Subcutaneous adipose tissue (tissue), 4 donors: ENCODE results near the gene AHRR. TPM values are rescaled to one million over a fixed set of nuclear protein-coding genes. Genes with fewer than 3 reads are reported as not detected.

Source experiments
- total RNA-seq, 4 donors: library from RNA; depleted of rRNA; stranded (reverse); fragments of >200 nt; gene quantifications; one replicate each; pipeline ENCODE4 v1.1.0, GENCODE V29; 2016
- TF ChIP-seq, protein P1 (sequence below): fragments of 450-650 bp; IDR thresholded peaks from one replicate; pipeline ENCODE4 v1.5.1; 2016; ENCODE audit warnings: low read depth, mild to moderate bottlenecking, control low read depth, antibody characterized with exemption, moderate library complexity

The AHRR gene
- total RNA-seq, 4 donors from 2014 or later = 0.34 to 1.1 (median 0.46) TPM

DNA sequence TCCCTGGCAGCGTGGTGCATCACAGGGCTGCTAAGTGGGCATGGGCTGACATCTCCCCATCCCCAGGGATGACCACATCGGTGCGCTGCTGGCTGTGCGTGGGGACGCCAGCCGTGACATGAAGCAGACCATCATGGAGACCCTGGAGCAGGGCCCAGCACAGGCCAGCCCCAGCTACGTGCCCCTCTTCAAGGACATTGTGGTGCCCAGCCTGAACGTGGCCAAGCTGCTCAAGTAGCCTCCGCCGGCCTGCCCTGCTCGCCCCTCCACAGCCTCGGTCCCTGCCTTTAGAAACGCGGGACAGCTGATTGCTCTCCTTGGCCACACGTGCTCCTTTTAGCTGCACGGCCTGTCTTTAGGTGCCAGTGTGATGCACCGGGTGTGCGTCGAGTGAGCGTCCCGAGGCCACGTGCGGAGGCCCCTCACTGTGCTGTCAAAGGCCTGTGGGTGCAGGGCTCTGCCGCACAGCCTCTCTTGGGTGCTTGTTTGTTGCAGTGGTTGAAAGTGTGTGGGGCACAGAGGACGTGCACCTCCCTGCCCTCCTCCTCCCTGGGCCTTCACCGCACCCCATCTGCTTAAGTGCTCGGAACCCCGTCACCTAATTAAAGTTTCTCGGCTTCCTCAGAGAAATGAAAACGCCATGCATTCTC, 145.3 kb downstream of the AHRR start:
- TF ChIP-seq, protein P1, sequence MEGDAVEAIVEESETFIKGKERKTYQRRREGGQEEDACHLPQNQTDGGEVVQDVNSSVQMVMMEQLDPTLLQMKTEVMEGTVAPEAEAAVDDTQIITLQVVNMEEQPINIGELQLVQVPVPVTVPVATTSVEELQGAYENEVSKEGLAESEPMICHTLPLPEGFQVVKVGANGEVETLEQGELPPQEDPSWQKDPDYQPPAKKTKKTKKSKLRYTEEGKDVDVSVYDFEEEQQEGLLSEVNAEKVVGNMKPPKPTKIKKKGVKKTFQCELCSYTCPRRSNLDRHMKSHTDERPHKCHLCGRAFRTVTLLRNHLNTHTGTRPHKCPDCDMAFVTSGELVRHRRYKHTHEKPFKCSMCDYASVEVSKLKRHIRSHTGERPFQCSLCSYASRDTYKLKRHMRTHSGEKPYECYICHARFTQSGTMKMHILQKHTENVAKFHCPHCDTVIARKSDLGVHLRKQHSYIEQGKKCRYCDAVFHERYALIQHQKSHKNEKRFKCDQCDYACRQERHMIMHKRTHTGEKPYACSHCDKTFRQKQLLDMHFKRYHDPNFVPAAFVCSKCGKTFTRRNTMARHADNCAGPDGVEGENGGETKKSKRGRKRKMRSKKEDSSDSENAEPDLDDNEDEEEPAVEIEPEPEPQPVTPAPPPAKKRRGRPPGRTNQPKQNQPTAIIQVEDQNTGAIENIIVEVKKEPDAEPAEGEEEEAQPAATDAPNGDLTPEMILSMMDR = no peak

DNA sequence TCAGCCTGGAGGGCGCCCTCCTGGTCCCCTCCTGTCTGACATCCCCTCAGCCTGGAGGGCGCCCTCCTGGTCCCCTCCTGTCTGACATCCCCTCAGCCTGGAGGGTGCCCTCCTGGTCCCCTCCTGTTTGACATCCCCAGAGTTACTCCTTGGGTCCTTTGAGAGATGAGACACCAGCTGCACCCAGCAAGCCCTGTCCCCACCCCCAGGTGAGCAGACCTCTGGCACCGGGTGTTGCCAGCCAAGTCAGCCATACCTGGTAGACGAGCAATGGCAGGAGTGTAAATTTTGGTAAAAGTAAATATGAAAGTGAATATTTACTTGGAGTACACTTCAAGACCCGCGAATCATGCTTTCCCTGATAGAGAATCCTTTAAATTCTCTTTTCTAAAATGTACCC, 146.9 kb downstream of the AHRR start:
- TF ChIP-seq, protein P1 = no peak

DNA sequence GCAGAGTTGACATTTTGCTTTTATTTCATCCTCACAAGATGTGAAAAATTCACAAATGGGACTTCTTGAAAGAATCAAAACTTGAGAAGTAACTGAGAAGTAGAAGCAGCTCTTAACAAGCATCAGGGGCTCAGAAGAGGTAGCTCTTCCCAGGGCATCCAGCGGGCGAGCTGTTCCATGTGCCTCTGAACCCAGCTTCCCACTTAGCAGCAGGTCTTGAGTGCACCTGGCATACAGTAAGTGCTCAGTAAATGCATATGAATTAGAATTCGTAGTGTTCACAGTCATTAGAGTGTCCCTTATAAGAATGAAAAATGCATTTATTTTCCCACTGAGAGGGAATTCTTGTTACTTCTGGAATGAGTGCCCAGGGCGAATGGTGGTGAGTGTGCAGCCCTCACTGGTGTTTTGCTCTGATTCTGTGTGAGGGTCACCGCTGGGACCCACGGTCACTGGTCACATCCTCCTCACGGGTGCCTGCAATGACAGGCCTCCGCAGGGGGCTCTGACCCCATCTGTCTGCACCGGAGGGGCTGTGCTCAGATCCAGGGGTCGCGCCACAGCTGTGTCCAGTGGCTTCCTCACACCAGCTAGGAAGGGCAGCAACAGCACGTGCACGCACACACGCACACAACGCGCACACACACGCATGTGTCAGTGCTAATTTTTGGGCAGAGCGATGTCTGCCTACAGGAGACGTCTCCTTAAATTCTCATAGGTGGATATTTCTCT, 148.4 kb downstream of the AHRR start:
- TF ChIP-seq, protein P1 = no peak

DNA sequence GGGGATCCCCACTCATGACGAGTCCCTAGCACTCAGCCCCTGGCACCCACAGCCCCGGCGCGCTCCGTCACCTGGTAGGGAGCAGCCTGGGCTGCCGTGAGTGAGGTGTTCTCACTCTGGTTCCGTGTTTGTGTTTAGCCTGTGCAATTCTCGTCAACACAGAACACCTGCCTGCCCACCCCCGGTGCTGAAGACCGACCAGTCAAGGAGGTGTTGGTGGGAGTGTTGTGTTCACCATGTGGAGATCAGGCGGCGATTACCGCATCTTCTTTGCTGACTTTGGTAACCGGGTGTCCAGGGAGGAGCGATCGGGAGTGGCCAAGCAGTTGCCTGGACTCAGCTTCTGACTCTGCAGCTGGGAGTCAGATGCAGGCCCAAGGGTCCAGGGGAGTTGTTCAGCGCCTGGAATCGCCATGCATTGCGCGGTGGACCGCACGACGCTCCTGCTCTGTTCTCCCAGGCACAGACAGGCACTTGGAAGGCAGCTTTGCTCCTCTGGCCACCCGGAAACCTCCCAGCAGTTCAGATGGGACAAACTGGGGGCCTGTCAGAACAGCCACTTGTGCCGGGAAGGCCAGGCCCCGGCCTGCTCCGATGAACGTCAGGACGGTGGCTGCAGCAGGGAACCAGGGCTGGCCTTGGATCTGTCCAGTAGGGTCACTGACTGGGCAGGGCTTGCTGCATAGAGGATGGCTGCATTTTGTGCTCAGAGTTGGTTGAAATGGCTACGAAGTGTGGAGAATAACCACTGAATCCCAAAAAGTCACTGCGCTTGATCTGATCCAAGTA, 149.6 kb downstream of the AHRR start:
- TF ChIP-seq, protein P1 = no peak

DNA sequence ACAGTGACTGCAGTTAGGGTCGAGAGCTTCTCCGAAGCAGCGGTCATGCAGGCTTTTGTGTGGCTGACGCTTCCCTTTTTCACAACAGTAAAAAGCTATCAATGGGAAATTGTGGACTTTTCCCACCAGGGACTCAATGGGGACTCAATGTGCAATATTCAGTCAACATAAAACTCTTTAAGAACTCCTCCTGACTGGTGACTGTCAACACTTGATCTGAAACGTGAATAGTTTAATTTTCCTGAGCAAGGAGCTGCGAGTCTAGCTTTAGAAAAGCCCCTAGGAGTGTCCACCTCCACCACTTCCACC, 150.2 kb downstream of the AHRR start:
- TF ChIP-seq, protein P1 = no peak

DNA sequence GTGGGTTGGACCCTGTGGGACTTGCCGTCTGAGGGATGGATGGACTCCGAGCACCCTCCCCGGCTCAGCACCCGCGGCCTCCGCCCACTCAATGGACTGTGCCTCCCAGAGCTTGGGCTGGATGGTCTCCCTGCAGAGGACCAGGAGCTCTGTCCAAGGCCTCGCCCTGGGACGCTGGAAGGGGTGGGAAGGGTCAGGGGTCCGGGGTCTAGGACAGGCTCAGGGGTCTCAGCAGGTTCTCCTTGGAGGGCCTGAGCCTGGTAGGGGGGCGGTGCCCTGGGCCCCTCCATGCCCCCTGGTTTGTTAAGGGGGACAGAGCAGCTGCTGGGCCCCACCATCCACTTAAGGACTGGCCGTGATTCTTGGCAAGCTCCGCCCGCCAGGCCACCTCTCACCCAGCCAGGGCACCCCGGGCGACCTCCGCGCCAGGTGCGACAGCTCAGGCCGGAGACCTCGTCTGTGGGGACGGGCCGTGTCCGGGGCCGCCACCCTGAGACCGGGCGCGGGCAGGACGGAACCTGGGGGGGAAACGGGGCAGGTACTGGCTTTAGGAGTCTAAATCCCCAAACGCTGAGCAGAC, 150.7 kb downstream of the AHRR start:
- TF ChIP-seq, protein P1 = no peak
